ENCODE results near the gene UGT1A9.

DNA sequence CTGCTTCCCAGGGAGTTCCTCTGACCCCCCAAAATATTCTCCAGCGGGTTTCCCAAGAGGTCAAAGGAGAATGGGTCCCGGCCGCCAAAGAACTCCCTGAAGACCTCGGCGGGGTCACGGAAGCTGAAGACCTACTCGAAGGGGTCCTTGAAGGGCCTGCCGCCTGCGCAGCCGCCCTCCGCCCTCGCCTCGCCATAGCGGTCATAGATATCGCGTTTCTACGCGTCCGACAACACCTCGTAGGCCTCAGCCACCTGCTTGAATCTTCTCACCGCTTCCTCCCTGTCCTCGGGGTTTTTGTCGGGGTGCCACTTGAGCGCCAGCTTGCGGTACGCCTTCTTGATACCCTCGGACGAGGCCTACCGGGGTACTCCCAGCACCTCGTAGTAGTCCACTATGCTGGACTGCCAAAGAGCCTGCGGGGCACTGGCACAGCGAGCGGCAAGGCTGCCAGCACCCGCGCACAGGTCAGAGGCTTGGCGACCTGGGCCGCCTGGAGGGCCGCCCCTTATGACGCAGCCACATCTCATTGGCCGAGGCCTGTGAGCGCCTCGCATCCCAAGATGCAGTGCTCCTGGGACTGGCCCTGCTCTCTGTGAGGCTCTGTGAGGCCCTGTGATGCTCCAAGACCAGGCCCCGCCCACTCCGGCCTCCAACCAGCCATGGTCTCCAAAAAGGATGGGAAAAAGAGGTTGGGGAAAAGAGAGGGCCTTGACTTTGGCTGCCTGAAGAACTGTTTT is 83.3 kb downstream of the UGT1A9 start:
- TF ChIP-seq, protein P1, sequence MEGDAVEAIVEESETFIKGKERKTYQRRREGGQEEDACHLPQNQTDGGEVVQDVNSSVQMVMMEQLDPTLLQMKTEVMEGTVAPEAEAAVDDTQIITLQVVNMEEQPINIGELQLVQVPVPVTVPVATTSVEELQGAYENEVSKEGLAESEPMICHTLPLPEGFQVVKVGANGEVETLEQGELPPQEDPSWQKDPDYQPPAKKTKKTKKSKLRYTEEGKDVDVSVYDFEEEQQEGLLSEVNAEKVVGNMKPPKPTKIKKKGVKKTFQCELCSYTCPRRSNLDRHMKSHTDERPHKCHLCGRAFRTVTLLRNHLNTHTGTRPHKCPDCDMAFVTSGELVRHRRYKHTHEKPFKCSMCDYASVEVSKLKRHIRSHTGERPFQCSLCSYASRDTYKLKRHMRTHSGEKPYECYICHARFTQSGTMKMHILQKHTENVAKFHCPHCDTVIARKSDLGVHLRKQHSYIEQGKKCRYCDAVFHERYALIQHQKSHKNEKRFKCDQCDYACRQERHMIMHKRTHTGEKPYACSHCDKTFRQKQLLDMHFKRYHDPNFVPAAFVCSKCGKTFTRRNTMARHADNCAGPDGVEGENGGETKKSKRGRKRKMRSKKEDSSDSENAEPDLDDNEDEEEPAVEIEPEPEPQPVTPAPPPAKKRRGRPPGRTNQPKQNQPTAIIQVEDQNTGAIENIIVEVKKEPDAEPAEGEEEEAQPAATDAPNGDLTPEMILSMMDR (IDR thresholded peaks at IDR 0.05) = no peak
- TF ChIP-seq POLR2A (IDR thresholded peaks at IDR 0.05) = no peak
